ENCODE results near the gene CDCP2.

GRCh38 chr1:54127594-54128300, 25.1 kb downstream of the CDCP2 start:
- TF ChIP-seq SMC3 (IDR thresholded peaks at IDR 0.05) (no peak), CTCF (IDR thresholded peaks at IDR 0.05) (no peak)

All from A549 (cell line).